Transverse colon (tissue), 4 donors: ENCODE measurements around the gene KCNJ10. TPM values are rescaled to one million over a fixed set of nuclear protein-coding genes. Genes with fewer than 3 reads are reported as not detected.

Experiments used
- DNase-seq: peaks from one replicate; pipeline ENCODE4 v3.0.0-alpha.2; 2019
- H3K27ac ChIP-seq, 4 donors: fragments of 200-600 bp; sonication (generic); 2 replicates each; pipeline ENCODE4 v1.5.1; 2016 to 2018; ENCODE audit warnings: inconsistent platforms in 4 of 4
- H3K27me3 ChIP-seq: fragments of 200-600 bp; sonication (generic); 2 replicates; pipeline ENCODE4 v1.5.1; 2017; ENCODE audit warnings: inconsistent platforms
- H3K36me3 ChIP-seq, 4 donors: fragments of 200-600 bp; sonication (generic); 2 replicates each; pipeline ENCODE4 v1.5.1; 2017 to 2019; ENCODE audit warnings: inconsistent platforms in 4 of 4
- H3K4me1 ChIP-seq, 4 donors: fragments of 200-600 bp; sonication (generic); 2 replicates each; pipeline ENCODE4 v1.5.1; 2017 to 2020; ENCODE audit warnings: inconsistent platforms in 4 of 4
- H3K4me3 ChIP-seq, 4 donors: fragments of 200-600 bp; sonication (generic); 1 replicate in 1 of 4; 2 replicates in 3 of 4; pipeline versions ENCODE4 v1.5.1 to v1.6.1; 2017 to 2019; ENCODE audit warnings: inconsistent platforms in 4 of 4
- H3K9me3 ChIP-seq, 2 donors: fragments of 200-600 bp; sonication (generic); 2 replicates each; pipeline ENCODE4 v1.5.1; 2017 to 2019; ENCODE audit warnings: inconsistent platforms in 2 of 2
- EP300 ChIP-seq: sonication (generic); formaldehyde crosslinking; IDR thresholded peaks from one replicate; pipeline ENCODE4 v1.6.1; 2017; ENCODE audit warnings: antibody characterized with exemption, low read depth
- POLR2A ChIP-seq: fragments of 450-650 bp; IDR thresholded peaks from one replicate; pipeline ENCODE4 v1.6.1; 2016; ENCODE audit warnings: antibody characterized with exemption, mild to moderate bottlenecking, moderate library complexity
- POLR2AphosphoS5 ChIP-seq, 3 donors: sonication (generic); formaldehyde crosslinking; IDR thresholded peaks; one replicate each; pipeline ENCODE4 v1.6.1; 2016; ENCODE audit warnings: antibody characterized with exemption in 3 of 3
- WGBS, 2 donors: methylation state at CpG; one replicate each; pipeline ENCODE4 v1.1.5; 2018; ENCODE audit warnings: low coverage in 1 of 2; 5-methylcytosine and 5-hydroxymethylcytosine counted together
- in situ Hi-C, 4 donors: fragments of 200-750 bp; cut with MboI; loops; one replicate each; pipeline versions ENCODE4 v1.15.0 to v1.15.1; 2017; ENCODE audit warnings: low sequenced_read_pairs in 3 of 4, low pct_ligation_motif_present in 1 of 4, low pct_unique_long_range_greater_than_20kb in 1 of 4
- intact Hi-C: fragments of 100-400 bp; cut with DNase I; formaldehyde crosslinking; loops from one replicate; pipeline ENCODE4 v1.15.1; 2023; ENCODE audit warnings: low total_unique reads
- total RNA-seq, 4 donors: library from RNA; depleted of rRNA; stranded (reverse); fragments of >200 nt; gene quantifications; one replicate each; pipeline ENCODE4 v1.1.0, GENCODE V29; 2016
- TF ChIP-seq, protein P1 (sequence below), 5 experiments: fragments of 200-600 bp in 3 of 5; fragments of 450-650 bp in 2 of 5; sonication (generic) in 3 of 5; IDR thresholded peaks; 1 replicate in 2 of 5; 2 replicates in 3 of 5; pipeline ENCODE4 v1.5.1; 2016 to 2017; ENCODE audit warnings: antibody characterized with exemption in 5 of 5, inconsistent platforms in 3 of 5, mild to moderate bottlenecking in 2 of 5, moderate library complexity in 1 of 5

Gene KCNJ10
- total RNA-seq, 4 donors from 2014 or later: not detected

DNA sequence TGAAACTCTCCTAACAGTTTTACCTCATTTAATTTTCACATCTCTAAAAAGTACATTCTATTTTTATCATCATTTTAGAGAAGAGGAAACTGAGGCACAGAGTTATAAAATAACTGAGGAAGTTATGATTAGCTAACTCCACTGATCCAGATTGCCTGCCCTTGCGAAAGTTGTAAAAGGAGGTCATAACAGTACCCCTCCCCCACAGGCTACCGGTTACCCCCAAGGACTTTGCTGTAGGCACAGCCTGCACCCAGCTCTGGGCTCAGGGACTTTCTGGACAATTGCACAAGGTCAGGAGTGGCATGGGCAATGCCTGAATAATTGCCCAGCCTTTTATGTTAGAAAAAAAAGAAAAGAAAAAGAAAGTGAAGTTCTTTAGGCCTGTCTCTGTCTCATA, 60.9 kb downstream of the KCNJ10 start:
- intact Hi-C loops: no loop called here
- TF ChIP-seq EP300 (no peak), POLR2AphosphoS5 (IDR thresholded peaks at IDR 0.05) (no peak), POLR2A (no peak)
- TF ChIP-seq, protein P1, sequence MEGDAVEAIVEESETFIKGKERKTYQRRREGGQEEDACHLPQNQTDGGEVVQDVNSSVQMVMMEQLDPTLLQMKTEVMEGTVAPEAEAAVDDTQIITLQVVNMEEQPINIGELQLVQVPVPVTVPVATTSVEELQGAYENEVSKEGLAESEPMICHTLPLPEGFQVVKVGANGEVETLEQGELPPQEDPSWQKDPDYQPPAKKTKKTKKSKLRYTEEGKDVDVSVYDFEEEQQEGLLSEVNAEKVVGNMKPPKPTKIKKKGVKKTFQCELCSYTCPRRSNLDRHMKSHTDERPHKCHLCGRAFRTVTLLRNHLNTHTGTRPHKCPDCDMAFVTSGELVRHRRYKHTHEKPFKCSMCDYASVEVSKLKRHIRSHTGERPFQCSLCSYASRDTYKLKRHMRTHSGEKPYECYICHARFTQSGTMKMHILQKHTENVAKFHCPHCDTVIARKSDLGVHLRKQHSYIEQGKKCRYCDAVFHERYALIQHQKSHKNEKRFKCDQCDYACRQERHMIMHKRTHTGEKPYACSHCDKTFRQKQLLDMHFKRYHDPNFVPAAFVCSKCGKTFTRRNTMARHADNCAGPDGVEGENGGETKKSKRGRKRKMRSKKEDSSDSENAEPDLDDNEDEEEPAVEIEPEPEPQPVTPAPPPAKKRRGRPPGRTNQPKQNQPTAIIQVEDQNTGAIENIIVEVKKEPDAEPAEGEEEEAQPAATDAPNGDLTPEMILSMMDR (IDR thresholded peaks at IDR 0.05): no peak

DNA sequence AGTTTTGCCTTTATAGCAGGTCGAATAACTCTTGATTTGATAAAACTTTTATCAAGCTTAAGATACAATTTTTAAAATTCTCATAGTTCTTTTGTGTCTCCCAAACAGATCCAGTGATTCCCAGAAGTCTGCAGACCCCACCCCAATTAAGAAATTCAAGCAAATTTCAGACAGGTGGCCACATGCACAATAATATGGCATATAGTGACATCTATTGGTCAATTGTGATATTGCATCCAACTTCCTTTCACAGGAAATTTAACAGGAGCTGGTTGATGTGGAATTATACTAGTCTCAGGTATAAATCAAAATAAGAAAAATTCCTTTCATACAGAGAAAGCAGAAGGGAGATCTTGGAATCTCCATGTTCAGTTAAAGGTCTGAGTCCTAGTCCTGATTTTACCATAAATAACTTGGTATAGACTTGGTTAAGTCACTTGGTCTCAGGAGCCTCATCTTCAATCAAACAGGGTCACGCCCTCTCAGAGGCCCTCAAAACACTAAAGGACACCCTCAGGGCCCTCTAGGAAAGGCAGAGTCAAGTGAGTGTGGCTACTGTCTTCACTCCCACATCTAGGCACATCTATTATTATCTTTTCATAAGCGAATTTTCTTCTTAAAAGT, 62.3 kb downstream of the KCNJ10 start:
- H3K27ac ChIP-seq: no peak overlapping the region
- TF ChIP-seq EP300 (no peak), POLR2A (no peak), POLR2AphosphoS5 (IDR thresholded peaks at IDR 0.05) (no peak)
- TF ChIP-seq, protein P1 (IDR thresholded peaks at IDR 0.05): peak; percentile 74 to 85 (median 83)
- WGBS, 2 donors: 51 to 70% methylated on average over 3 of the region's 3 CpGs
- DNase-seq: no peak
- in situ Hi-C loops: loop anchor here (5.0 to 25.0 kb wide), 4 partner anchors 70 to 220 kb away; partner anchors contain the start of gene DUSP23 (in 3 of the 4)
- intact Hi-C loops: loop anchor here (1.0 kb wide), 1 partner anchor 71 kb away; no protein-coding TSS in a partner anchor
- no peaks in the 10 kb centered on the region for H3K36me3 ChIP-seq
- H3K27me3 ChIP-seq: no peaks in the 10 kb centered on the region
- no peaks in the 10 kb centered on the region for H3K4me1 ChIP-seq
- H3K4me3 ChIP-seq: no peak overlapping the region
- H3K9me3 ChIP-seq: no peaks in the 10 kb centered on the region

More for the DNA sequence above, 60.9 kb downstream of the KCNJ10 start:
- DNase-seq: no peak
- H3K27me3 ChIP-seq: no peaks in the 10 kb centered on the region
- no peak overlapping the region for H3K4me3 ChIP-seq
- no peaks in the 10 kb centered on the region for H3K36me3 ChIP-seq
- no peaks in the 10 kb centered on the region for H3K9me3 ChIP-seq
- no peak overlapping the region for H3K27ac ChIP-seq
- 69 to 80% methylated on average over 2 of the region's 2 CpGs for WGBS, 2 donors
- no peaks in the 10 kb centered on the region for H3K4me1 ChIP-seq
- in situ Hi-C loops: loop anchor here (5.0 to 25.0 kb wide), 4 partner anchors 72 to 222 kb away; partner anchors contain the start of gene DUSP23 (in 3 of the 4)

DNA sequence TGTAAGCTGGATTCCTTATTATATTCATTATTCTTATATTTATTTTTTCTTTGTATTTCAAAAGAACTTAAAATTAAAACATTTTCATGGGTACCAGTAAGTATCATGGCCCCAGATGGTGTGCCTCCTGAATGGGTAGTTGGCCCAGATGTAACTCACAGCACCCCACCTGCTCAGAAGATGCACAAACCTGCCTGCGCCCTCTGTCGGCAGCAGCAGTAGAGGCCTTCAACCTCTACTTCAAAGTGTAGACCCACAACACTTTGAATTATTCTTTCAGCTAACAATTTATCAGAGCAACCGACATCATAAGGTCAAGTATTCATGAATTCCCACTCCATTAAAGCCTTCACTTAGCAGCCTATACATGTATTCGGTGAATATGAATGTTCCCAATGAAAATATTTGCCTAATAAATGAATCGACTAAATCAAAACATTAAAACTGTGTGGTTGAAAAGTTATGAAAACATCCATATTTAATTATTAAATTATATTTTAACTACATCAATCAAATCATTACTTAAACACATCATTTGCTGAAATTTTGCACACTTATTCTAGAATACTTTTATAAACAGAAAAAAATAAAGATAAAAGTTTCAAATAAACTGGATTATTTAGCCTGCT, 63.5 kb downstream of the KCNJ10 start:
- H3K4me1 ChIP-seq: no peaks in the 10 kb centered on the region
- H3K4me3 ChIP-seq: no peak overlapping the region
- intact Hi-C loops (no loop called here), in situ Hi-C loops (loop anchor here (5.0 to 25.0 kb wide), 4 partner anchors 69 to 219 kb away; partner anchors contain the start of gene DUSP23 (in 3 of the 4))
- H3K9me3 ChIP-seq: no peaks in the 10 kb centered on the region
- WGBS, 2 donors: 27 to 33% methylated on average over 4 to 5 of the region's 5 CpGs
- no peaks in the 10 kb centered on the region for H3K36me3 ChIP-seq
- DNase-seq: peak; percentile 82
- TF ChIP-seq, protein P1 (IDR thresholded peaks at IDR 0.05): peak; percentile 75 to 86 (median 85)
- no peak for TF ChIP-seq EP300
- no peaks in the 10 kb centered on the region for H3K27me3 ChIP-seq
- H3K27ac ChIP-seq: no peak overlapping the region

DNA sequence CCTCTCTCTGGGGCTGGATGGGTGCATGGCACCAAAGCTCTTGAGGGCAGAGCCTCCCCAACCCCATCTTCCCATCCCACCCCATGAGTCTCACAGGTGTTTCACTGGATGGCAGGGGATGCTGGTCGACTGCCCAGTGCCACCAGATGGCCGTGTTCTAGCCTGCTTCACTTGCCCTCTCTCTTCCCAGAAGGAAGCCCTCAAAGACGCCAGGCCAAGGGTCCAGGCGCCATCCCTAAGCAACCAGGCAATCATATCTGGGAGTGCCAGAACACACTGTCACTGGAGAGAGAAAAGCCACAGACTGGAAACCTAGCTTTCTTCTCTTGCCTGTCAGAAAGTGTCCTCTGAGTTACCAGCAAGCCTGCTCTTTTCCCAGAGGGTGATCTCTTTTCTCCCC, 64.9 kb downstream of the KCNJ10 start:
- no peak for DNase-seq
- in situ Hi-C loops (loop anchor here (5.0 to 25.0 kb wide), 4 partner anchors 68 to 218 kb away; partner anchors contain the start of gene DUSP23 (in 3 of the 4)), intact Hi-C loops (no loop called here)
- Histone ChIP-seq H3K4me3 (no peak overlapping the region), H3K27ac (no peak overlapping the region), H3K9me3 (no peaks in the 10 kb centered on the region), H3K36me3 (no peaks in the 10 kb centered on the region), H3K4me1 (no peaks in the 10 kb centered on the region), H3K27me3 (no peaks in the 10 kb centered on the region)
- WGBS, 2 donors: 79% methylated on average over 2 of the region's 4 CpGs; no CpG with 5 or more reads in 1 of the 2 donors
- no peak for TF ChIP-seq POLR2A
- no peak for TF ChIP-seq POLR2AphosphoS5 (IDR thresholded peaks at IDR 0.05)
- TF ChIP-seq, protein P1 (IDR thresholded peaks at IDR 0.05): no peak
- no peak for TF ChIP-seq EP300
